ENCODE measurements around the gene SYT1. TPM values are rescaled to one million over a fixed set of nuclear protein-coding genes. Genes with fewer than 3 reads are reported as not detected.
"Not testable (repeated sequence)": the region's sequence is repeated elsewhere in the genome, so short reads cannot be mapped to it uniquely, and the experiment has no call there.

Gene SYT1
- total RNA-seq = 0.17 TPM
- long read RNA-seq = 0 reads

DNA sequence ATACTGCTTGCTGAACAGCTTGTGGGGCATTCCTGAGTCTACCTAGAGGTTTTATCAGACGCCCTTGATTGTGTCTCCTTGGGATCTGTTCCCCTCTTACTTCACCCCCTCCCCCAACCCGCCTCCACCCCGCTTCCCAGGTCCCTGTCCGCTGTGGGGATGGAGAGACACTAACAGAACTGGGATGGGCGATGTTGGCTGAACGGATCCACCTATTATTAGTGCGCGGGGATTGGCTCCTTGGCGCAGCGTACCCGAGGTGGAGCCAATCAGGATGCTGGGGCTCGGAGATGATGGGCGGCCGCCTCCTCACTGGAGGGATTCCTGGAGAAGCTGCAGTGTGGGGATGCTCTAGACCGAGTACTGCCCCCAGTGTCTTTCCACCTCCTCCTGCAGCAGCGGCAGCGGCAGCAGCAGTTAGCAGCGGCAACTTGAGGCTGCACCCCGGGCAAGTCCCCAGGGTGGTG lies at the start of gene SYT1:
Gene SYT1 (plus strand): TSS at position 372 of the 467 bp plus-strand sequence.
- DNase-seq (peak; percentile 33), ATAC-seq (peak; percentile 41)
- intact Hi-C loops (cut with micrococcal nuclease) = no loop called here

DNA sequence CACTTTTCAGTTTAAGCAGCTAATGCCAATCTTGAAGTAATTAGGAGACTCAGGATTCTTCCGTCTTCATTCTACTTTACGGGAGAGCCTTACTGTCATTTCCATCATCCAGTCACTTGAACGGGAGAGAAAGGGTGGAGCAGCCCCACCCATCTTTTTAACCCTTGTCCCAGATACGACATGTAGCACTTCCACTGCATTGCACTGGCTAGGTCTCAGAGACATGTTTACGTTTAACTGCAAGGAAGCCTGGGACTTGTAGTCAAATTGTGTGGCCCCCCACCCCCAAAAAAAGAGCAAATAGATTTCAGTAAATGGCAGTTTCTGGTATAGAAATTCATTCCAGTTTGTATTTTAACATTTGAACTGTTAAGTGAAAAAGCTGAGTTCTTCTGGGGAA lies 46.1 kb upstream of the SYT1 start:
- intact Hi-C loops (cut with micrococcal nuclease) = no loop called here
- ATAC-seq = no peak

DNA sequence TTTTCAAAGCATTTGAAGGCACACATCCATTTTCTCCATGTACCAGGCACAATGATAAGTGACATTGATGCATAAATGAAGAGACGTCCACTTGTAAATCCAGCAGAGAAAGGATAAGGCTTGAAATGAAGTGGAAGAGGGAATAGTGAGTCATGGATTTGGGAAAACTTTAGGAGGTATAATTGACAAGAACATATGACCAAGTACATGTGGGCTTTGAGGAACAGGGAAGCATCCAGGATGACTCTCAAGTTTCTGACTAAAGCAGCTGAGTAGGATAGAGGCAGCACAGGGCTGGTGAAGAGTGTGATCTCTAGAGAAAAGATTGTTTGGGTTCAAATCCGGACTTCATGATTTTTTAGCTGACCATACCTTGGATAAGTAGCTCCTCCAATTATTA lies 43.6 kb upstream of the SYT1 start:
- intact Hi-C loops (cut with micrococcal nuclease) = no loop called here
- ATAC-seq (no peak), DNase-seq (no peak)

More for the DNA sequence above, 46.1 kb upstream of the SYT1 start:
- DNase-seq = no peak

DNA sequence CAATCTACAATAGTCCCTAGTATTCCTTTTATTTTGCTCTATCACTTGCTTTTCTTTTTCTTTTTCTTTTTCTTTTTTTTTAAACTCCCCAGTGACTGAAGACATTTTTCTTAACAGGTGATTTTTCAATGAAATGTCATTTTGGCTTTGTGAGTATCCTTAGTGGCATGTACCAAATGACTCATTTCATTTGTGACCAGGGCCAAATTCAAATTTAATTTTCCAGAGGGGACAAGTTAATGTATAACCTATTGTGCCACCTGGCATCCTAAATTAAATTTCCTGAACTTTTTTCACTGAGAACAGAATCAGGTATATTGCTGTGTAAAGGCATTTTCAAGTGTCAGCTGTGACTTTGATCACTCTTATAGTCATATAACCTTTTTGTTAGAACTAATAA lies 39.7 kb upstream of the SYT1 start:
- intact Hi-C loops (cut with micrococcal nuclease) = no loop called here
- no peak for ATAC-seq

DNA sequence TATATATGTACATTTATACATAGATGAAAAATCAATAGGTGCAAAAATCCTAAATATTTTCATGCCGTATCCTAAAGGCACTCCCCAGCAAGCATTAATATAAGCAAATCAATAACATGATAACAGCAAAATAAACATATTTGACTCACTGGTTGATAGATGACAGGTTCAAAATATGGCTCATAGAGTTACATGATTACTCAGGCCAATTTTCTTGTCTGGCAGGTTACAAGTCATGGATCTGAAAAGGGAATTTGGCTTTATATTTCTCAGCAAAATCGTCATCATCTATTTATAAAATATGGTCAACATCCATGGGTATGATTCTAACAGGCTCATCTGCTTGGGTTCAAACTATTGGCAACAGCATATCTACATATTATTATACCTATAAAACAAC lies 34.9 kb upstream of the SYT1 start:
- intact Hi-C loops (cut with micrococcal nuclease) = no loop called here
- ATAC-seq (no peak), DNase-seq (no peak)

More for the DNA sequence above, 39.7 kb upstream of the SYT1 start:
- no peak for DNase-seq

DNA sequence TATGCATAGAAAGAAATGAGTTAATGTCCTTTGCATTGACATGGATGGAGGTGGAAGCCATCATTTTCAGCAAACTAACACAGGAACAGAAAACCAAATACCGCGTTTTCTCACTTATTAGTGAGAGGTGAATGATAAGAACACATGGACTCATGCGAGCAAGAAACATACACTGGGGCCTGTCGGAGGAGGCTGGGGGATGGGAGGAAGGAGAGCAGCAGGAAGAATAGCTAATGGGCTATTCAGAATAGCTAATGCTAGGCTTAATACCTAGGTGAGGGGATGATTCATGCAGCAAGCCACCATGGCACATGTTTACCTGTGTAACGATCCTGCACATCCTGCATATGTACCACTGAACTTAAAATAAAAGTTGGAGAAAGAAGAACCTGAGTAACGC lies 29.1 kb upstream of the SYT1 start:
- no peak for DNase-seq
- ATAC-seq = no peak
- intact Hi-C loops (cut with micrococcal nuclease) = no loop called here

DNA sequence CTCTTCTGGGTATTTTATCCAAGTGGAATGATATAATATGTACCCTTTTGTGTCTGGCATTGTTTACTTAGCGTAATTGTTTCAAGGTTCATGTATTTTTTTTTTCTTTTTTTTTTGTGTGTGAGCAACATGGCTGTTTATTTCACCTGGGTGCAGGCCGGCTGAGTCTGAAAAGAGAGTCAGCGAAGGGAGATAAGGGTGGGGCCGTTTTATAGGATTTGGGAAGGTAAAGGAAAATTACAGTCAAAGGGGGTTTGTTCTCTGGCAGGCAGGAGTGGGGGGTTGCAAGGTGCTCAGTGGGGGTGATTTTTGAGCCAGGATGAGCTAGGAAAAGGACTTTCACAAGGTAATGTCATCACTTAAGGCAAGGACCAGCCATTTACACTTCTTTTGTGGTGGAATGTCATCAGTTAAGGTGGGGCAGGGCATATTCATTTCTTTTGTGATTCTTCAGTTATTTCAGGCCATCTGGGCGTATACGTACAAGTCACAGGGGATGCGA lies 24.0 kb upstream of the SYT1 start:
- DNase-seq; intact Hi-C loops (cut with micrococcal nuclease); ATAC-seq: not testable (repeated sequence)

- intact Hi-C loops (cut with micrococcal nuclease) = no loop called here
- DNase-seq (no peak), ATAC-seq (no peak)
Measured at GRCh38 chr12:78853231-78853630, 11.3 kb upstream of the SYT1 start.

DNA sequence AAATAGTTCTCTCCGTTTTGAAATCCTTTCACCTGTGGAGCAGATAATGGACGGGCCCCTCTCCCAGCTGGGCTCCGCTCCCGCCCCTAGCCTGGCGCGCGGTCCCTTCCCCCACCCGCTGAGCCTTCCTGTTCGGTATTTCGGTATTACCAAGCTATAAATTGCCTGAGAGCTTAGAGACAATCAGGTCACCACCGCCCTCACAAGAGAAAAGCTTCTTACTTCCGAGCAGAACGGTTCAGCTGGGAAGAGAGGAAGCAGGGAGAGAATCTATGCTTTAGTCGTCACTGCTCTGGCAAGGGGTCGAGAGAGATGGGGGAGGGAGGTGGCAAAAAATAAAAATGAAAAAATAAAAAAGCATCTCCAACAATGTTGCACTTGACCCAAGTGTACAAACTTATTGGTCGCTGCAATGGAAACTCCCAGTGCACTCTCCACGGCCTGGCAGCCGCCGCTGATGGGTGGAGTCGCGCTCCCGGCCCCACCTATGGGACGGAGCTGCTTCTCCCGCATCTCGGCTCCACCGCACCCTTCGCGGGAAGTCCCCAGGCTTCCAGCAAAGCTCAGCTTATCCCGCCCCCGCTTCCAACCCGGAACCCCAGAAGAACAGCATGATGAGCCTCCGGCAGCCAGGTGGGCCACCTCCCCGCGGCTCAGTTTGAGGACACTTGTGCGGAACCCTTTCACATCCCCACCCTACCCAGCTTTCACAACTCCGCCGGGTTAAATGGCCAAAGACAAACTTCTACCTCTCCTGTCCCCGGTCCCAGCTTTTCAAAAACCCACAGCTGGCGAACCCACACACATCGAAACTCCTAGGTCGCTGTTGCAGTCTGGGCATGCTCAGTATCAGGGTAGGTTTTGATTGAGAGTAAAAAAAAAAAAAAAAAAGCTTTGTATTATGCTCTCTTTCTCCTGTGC lies 832 bp upstream of the SYT1 start:
- peak; percentile 50 for DNase-seq
- intact Hi-C loops (cut with micrococcal nuclease) = no loop called here
- peak; percentile 56 for ATAC-seq

DNA sequence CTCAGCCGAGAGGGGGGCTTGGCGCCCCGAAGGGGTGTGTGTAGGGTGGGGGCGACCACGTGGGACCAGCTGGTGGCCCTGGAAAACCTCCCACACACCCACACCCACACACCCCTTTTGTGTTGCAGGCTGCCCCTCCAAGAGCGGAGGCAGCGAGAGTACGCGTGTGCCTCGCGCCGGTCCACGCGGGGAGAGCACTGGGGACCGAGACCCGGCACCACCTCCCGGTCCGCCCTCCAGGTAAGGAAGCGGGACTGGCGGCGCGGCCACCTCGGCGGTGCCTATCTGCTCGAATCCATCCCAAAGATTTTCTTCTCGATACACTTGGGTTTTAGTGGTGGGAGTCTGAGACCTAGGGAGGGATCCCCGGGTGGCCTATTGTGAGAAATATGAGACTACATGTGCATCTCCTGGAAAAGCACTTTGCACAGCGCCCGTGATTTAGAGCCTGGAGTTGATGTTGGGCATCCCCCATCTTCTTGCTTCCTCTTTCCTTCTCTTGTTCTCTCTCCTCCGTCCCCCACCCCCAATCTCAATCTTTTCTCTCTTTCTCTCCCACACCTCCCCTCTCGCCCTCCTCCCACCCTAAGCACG lies 393 bp downstream of the SYT1 start:
- no peak for DNase-seq

DNA sequence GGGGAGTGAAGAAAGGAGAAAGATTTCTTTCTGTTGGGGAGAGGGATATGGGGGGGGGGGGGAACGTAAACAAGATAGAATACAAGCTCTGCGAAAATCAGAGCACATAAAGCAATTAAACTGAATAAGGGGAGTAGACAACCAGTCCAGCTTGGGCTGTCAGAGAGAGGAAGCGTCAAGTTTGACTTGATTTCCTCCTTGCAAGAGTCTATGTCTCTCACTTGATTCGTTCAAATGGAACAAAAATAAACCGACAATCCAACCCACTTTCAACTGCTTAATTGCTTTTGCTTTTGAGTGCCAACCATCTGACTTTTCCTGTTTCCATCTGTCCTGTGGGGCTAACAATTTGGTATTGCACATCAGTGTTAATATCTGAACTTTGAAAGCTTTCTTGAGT lies 942 bp downstream of the SYT1 start:
- ATAC-seq (no peak), DNase-seq (no peak)
- intact Hi-C loops (cut with micrococcal nuclease) = no loop called here

More for the DNA sequence above, 393 bp downstream of the SYT1 start:
- intact Hi-C loops (cut with micrococcal nuclease) = no loop called here
- no peak for ATAC-seq

GRCh38 chr12:78866518-78866917 lies 1.9 kb downstream of the SYT1 start:
- DNase-seq (no peak), ATAC-seq (no peak)
- intact Hi-C loops (cut with micrococcal nuclease) = no loop called here

DNA sequence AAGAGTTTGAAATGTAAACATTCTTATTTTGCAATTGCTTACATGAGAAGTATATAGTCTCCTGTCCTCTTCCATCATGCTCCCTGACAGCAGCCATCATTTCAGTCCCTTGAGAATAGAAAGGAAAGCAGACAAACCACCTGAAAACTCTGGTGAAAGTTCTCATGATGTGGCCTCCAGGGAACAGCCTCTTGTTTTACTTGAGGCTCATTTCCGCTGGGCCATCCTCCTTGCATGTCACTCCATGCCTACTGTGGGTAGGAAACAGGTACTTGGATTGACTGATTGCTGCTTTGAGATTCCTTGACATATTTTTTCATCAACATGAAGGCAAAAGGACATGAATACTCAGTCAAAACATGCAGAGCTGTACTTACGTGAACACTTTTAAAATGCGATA lies 6.0 kb downstream of the SYT1 start:
- DNase-seq = no peak
- intact Hi-C loops (cut with micrococcal nuclease) = no loop called here
- ATAC-seq = no peak

- DNase-seq (no peak), ATAC-seq (no peak)
- intact Hi-C loops (cut with micrococcal nuclease) = no loop called here
Measured at GRCh38 chr12:78871566-78871965, 7.0 kb downstream of the SYT1 start.

GRCh38 chr12:78878459-78878858 lies 13.9 kb downstream of the SYT1 start:
- intact Hi-C loops (cut with micrococcal nuclease) = no loop called here
- ATAC-seq = no peak
- DNase-seq = no peak

GRCh38 chr12:78878866-78879265 lies 14.3 kb downstream of the SYT1 start:
- no peak for ATAC-seq
- no peak for DNase-seq
- intact Hi-C loops (cut with micrococcal nuclease) = no loop called here

GRCh38 chr12:78880078-78880477 lies 15.5 kb downstream of the SYT1 start:
- ATAC-seq (no peak), DNase-seq (no peak)
- intact Hi-C loops (cut with micrococcal nuclease) = no loop called here

DNA sequence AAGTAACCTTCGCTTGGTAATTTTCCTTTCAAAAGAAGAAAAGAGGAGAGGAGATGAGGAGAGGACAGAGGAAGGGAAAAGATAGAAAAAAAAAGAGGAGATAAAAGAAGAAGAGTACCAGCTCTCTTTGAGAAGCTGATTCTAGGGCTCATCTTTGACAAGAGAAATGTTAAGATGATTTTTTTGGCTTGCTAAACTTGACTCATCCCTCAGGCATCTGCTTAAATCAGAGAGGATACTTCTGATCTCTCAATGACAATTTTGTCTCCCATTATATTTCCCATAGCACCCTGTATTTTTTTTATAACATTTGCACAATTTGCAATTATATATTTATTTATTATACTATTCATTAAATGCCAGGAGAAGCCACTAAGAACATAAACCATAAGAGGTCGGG lies 17.1 kb downstream of the SYT1 start:
- DNase-seq (no peak), ATAC-seq (no peak)
- intact Hi-C loops (cut with micrococcal nuclease) = no loop called here

DNA sequence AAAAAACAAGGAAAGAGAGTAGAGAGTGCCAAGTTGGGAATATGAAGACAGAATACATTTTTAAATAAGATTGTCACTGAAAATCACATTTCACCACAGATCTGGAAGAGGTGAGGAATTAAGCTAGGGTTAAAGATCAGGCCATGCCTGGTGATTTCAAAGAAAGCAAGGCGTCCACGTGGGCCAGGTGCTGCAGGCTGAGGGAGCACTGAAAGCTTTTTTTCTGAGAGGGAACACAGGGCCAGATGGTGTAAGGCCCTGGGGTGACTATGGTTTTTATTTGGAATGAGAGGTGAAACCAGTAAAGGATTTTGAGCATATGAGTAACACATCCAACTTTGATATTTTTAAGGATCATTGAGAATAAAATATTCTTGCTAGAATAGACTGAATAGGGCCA lies 20.9 kb downstream of the SYT1 start:
- intact Hi-C loops (cut with micrococcal nuclease) = no loop called here
- ATAC-seq (no peak), DNase-seq (no peak)

- intact Hi-C loops (cut with micrococcal nuclease) = no loop called here
- no peak for DNase-seq
Measured at GRCh38 chr12:78886719-78887407, 22.3 kb downstream of the SYT1 start.

More at GRCh38 chr12:78886719-78887407, 22.3 kb downstream of the SYT1 start:
- ATAC-seq = no peak
